Sigmoid colon (tissue), 7 donors: ENCODE data around the gene GRB7. TPM values are rescaled to one million over a fixed set of nuclear protein-coding genes. Genes with fewer than 3 reads are reported as not detected.

Experiments used
- DNase-seq: peaks from one replicate; pipeline ENCODE4 v3.0.0-alpha.2; 2019
- H3K27ac ChIP-seq, 4 donors: fragments of 200-600 bp; sonication (generic); one replicate each; pipeline ENCODE4 v1.5.1; 2016 to 2019; ENCODE audit warnings: mild to moderate bottlenecking in 1 of 4
- H3K27me3 ChIP-seq, 3 donors: fragments of 200-600 bp; sonication (generic); one replicate each; pipeline ENCODE4 v1.5.1; 2019; ENCODE audit warnings: mild to moderate bottlenecking in 1 of 3
- H3K36me3 ChIP-seq, 4 donors: fragments of 200-600 bp; sonication (generic); one replicate each; pipeline ENCODE4 v1.5.1; 2016 to 2019
- H3K4me1 ChIP-seq, 4 donors: fragments of 200-600 bp; sonication (generic); one replicate each; pipeline ENCODE4 v1.5.1; 2017 to 2019
- H3K4me3 ChIP-seq, 4 donors: fragments of 200-600 bp; sonication (generic); one replicate each; pipeline ENCODE4 v1.5.1; 2017 to 2019; ENCODE audit warnings: mild to moderate bottlenecking in 2 of 4, moderate library complexity in 1 of 4
- H3K9me3 ChIP-seq, 4 donors: fragments of 200-600 bp in 3 of 4; sonication (generic) in 3 of 4; one replicate each; pipeline versions ENCODE4 v1.5.1 to v1.6.1; 2013 to 2019
- EP300 ChIP-seq, 4 donors: sonication (generic); formaldehyde crosslinking; IDR thresholded peaks; one replicate each; pipeline ENCODE4 v1.6.1; 2017; ENCODE audit warnings: antibody characterized with exemption in 4 of 4
- POLR2A ChIP-seq, 2 donors: fragments of 450-650 bp; IDR thresholded peaks; one replicate each; pipeline ENCODE4 v1.6.1; 2016; ENCODE audit warnings: antibody characterized with exemption in 2 of 2, mild to moderate bottlenecking in 2 of 2, moderate library complexity in 2 of 2
- POLR2AphosphoS5 ChIP-seq, 4 donors: sonication (generic); formaldehyde crosslinking; IDR thresholded peaks; one replicate each; pipeline ENCODE4 v1.6.1; 2017; ENCODE audit warnings: antibody characterized with exemption in 4 of 4
- WGBS, 2 donors: extraction: QIAGEN DNeasy Blood & Tissue Kit; methylation state at CpG; one replicate each; pipeline ENCODE4 v1.1.7; 2013; 5-methylcytosine and 5-hydroxymethylcytosine counted together
- intact Hi-C: fragments of 100-400 bp; cut with DNase I; formaldehyde crosslinking; loops from one replicate; pipeline ENCODE4 v1.15.1; 2023
- polyA plus RNA-seq, 3 donors: library from polyadenylated mRNA; stranded (reverse); fragments of 200-250 nt; gene quantifications; one replicate each; pipeline ENCODE4 v1.2.3, GENCODE V29; 2013
- total RNA-seq, 4 donors: library from RNA; depleted of rRNA; stranded (reverse); fragments of >200 nt; gene quantifications; one replicate each; pipeline ENCODE4 v1.1.0, GENCODE V29; 2016
- TF ChIP-seq, protein P1 (sequence below), 4 experiments: fragments of 450-650 bp in 3 of 4; fragments of 200-600 bp in 1 of 4; IDR thresholded peaks; one replicate each; pipeline ENCODE4 v1.5.1; 2016 to 2019; ENCODE audit warnings: antibody characterized with exemption in 4 of 4, mild to moderate bottlenecking in 3 of 4, moderate library complexity in 2 of 4
- donor health status: healthy with polysubstance abuse.
- donor health status: Bipolar disorder and iron deficiency.
- donor health status: healthy.

The GRB7 gene
- total and polyA plus RNA-seq, 7 donors, result under 0.01 to 17.9 (median 13.2) TPM; not detected in 3

DNA sequence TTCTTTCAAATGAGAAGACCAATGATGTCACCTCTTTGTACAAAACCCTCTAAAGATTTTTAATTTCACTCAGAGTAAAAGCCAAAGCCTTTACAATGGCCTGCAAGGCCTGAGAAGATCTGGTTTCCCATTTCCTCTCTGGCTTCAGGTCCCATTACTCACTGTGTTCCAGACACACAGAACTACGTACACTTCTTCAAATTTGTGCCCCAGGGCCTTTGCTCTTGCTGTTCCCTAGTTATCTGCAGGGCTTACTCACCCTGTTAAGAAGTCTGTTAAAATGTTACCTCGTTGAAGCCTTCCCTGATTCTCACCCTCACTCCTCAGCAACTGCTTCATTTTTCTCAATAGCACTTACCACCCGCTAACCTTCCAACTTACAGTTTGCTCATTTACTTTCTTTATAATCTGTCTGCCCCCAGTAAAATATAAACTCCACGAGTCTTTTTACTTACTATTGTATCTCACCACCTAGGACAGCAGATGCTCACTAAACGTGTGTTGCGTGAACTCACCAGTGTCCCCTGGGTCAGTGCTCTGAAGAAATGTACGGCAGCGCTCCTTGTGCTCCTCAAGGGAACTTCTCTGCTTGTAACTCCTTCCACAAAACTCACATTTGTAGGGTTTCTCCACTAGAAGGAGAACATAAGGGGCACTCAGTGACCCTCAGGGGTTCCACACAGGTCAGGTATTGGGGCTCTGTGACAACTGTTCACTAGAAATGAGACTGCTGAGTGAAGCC is 50.2 kb downstream of the GRB7 start:
- intact Hi-C loops, result no loop called here
- WGBS, 2 donors, result 83 to 85% methylated on average over 8 of the region's 8 CpGs

DNA sequence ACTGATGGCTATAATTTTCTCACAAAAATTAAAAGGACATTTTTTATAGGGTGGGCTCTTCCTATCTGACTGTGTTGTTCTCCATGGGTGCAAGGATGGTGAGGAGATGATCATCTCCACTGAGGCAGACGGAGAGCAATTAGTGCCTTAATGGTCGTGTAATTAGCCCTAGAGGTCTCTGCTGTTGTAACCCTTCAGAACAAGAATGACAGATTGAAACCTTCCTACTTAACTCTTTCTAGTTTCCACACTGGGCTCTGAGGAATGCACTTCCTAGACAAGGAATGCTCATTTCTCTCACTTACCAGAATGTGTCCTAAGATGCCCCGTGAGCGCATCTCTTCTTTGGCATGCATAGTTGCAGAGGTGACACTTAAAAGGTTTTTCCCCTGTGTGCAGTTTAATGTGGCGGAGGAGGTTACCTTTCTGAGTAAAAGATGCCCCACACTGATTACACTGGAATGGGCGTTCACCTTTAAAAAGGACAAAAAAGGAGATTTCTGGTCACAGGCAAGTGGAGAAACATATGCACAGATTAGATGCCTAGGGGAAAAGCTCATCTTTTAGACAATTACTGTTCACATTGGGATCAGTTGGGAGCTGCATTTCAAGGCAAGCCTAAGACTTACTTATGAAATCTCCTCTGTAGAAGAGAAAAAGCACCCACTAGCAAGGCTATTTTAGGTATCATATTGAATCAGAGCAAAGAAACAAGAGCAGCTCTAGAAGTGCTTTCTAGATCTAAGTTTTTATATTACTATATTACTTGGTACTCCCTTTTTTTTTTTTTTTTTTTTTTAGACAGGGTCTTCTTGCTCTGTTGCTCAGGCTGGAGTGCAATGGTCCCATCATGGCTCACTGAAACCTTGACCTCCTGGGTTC is 53.6 kb downstream of the GRB7 start:
- intact Hi-C loops, result no loop called here
- no peaks in the 10 kb centered on the region for H3K9me3 ChIP-seq
- no peaks in the 10 kb centered on the region for H3K4me1 ChIP-seq
- 49 to 70% methylated on average over 6 of the region's 6 CpGs for WGBS, 2 donors
- no peak for DNase-seq
- TF ChIP-seq, protein P1, sequence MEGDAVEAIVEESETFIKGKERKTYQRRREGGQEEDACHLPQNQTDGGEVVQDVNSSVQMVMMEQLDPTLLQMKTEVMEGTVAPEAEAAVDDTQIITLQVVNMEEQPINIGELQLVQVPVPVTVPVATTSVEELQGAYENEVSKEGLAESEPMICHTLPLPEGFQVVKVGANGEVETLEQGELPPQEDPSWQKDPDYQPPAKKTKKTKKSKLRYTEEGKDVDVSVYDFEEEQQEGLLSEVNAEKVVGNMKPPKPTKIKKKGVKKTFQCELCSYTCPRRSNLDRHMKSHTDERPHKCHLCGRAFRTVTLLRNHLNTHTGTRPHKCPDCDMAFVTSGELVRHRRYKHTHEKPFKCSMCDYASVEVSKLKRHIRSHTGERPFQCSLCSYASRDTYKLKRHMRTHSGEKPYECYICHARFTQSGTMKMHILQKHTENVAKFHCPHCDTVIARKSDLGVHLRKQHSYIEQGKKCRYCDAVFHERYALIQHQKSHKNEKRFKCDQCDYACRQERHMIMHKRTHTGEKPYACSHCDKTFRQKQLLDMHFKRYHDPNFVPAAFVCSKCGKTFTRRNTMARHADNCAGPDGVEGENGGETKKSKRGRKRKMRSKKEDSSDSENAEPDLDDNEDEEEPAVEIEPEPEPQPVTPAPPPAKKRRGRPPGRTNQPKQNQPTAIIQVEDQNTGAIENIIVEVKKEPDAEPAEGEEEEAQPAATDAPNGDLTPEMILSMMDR (IDR thresholded peaks at IDR 0.05), result no peak
- TF ChIP-seq EP300 (IDR thresholded peaks at IDR 0.05) (no peak), POLR2AphosphoS5 (IDR thresholded peaks at IDR 0.05) (no peak), POLR2A (IDR thresholded peaks at IDR 0.05) (no peak)
- H3K27me3 ChIP-seq, result peaks cover 0 to 24% (median 6%) of the 10 kb centered on the region in 3 donors
- H3K36me3 ChIP-seq, result no peaks in the 10 kb centered on the region
- no peak overlapping the region for H3K27ac ChIP-seq
- no peak overlapping the region for H3K4me3 ChIP-seq

More for the DNA sequence above, 50.2 kb downstream of the GRB7 start:
- Histone ChIP-seq H3K4me3 (no peak overlapping the region), H3K36me3 (no peaks in the 10 kb centered on the region), H3K4me1 (no peaks in the 10 kb centered on the region), H3K9me3 (no peaks in the 10 kb centered on the region), H3K27ac (no peak overlapping the region), H3K27me3 (peaks cover 0 to 23% (median 6%) of the 10 kb centered on the region in 3 donors)
- no peak for DNase-seq
- no peak for TF ChIP-seq EP300 (IDR thresholded peaks at IDR 0.05)
- TF ChIP-seq POLR2A (IDR thresholded peaks at IDR 0.05), result no peak
- TF ChIP-seq POLR2AphosphoS5 (IDR thresholded peaks at IDR 0.05), result no peak

DNA sequence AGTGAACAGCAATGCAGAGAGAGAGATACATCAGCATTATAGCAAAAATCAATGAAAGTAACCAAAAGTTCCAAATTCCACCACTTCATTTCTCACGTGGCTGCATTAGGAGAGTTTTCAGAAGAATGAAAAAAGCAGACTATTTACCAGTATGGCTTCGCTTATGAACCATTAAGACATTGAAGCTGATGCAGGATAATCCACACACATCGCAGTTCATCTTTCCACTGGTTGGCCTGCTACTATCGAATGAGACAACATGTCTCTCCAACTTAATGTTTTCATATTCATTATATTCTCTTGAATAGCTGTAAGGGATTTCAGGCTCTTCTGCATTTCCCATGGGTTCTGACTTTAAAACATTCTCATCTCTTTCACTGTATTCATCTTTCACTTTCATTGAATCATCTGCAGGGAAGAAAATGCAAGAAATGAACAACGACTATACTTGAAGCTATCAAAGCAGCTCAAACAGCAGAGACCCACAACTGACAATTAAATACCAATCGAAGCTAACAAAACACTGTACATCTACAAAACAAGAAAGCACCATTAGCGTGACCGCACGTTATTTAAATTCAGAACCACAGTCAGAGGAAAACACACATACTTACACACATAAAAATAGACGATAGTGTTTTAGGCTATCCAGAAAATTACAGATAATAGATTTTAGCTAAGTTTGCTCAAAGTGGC is 54.9 kb downstream of the GRB7 start:
- no peak overlapping the region for H3K27ac ChIP-seq
- no peak for DNase-seq
- TF ChIP-seq, protein P1 (IDR thresholded peaks at IDR 0.05), result no peak
- TF ChIP-seq POLR2A (IDR thresholded peaks at IDR 0.05) (no peak), POLR2AphosphoS5 (IDR thresholded peaks at IDR 0.05) (no peak), EP300 (IDR thresholded peaks at IDR 0.05) (no peak)
- no peaks in the 10 kb centered on the region for H3K9me3 ChIP-seq
- H3K36me3 ChIP-seq, result no peaks in the 10 kb centered on the region
- peaks cover 0 to 24% (median 6%) of the 10 kb centered on the region in 3 donors for H3K27me3 ChIP-seq
- intact Hi-C loops, result no loop called here
- WGBS, 2 donors, result 61 to 82% methylated on average over 10 of the region's 10 CpGs
- H3K4me1 ChIP-seq, result no peaks in the 10 kb centered on the region
- H3K4me3 ChIP-seq, result no peak overlapping the region

DNA sequence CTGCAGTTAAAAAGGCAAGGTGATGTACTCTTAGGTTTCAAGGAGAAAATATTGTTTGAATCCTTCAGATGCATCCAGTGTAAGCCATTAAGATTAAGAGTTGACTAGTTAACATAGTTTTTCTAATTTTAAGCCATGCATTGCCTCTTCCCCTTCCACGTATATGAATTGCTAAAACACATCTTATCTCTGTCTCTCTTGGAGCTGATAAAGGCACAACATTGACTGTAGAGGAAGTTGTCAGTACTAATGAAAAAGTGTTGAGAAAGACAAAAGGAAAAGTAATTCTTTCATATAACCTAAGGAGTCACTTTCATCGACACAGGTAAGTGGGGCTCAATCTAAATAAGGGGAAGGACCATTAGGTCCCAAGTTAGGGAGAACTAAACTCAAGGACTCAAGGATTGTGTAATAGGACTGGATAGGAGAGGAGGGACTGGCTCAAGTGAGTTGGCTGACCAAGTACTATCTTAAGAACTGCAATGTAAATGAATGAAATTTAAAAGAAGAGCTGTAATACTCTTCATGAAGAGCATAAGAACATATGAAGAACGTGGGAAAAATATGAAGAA is 55.6 kb downstream of the GRB7 start:
- TF ChIP-seq EP300 (IDR thresholded peaks at IDR 0.05) (no peak), POLR2A (IDR thresholded peaks at IDR 0.05) (no peak), POLR2AphosphoS5 (IDR thresholded peaks at IDR 0.05) (no peak)
- TF ChIP-seq, protein P1 (IDR thresholded peaks at IDR 0.05), result no peak
- Histone ChIP-seq H3K27ac (no peak overlapping the region), H3K4me3 (no peak overlapping the region), H3K4me1 (no peaks in the 10 kb centered on the region), H3K36me3 (no peaks in the 10 kb centered on the region), H3K9me3 (no peaks in the 10 kb centered on the region), H3K27me3 (peaks cover 0 to 24% (median 6%) of the 10 kb centered on the region in 3 donors)
- DNase-seq, result no peak
- 59 to 78% methylated on average over 3 of the region's 3 CpGs for WGBS, 2 donors
- intact Hi-C loops, result no loop called here
